K562 (cell line): ENCODE measurements around the gene PRDM16. TPM values are rescaled to one million over a fixed set of nuclear protein-coding genes. Genes with fewer than 3 reads are reported as not detected.

Source experiments
- ATAC-seq: fragments of 200-7000 bp; cut with Tn5 transposase; 3 replicates; pipeline ENCODE4 v1.9.1; 2020; ENCODE audit warnings: moderate library complexity
- BruUV-seq: library from RNA; stranded (reverse); fragments of 400-500 nt; replicated peaks from 2 replicates; lab custom pipeline; 2021; lab: Mats Ljungman, UMichigan
- CTCF ChIA-PET: fragments of 300-600 bp; formaldehyde crosslinking; extraction: SDS; loops from one replicate; lab custom pipeline; 2021; ENCODE audit warnings: low intra/inter-chr PET ratio; lab: Yijun Ruan, JAX
- POLR2A ChIA-PET: fragments of 300-600, 350-650 bp; sonication (Branson Sonifier 250); formaldehyde crosslinking; extraction: SDS; loops from one replicate; lab custom pipeline; 2021; ENCODE audit warnings: antibody characterized with exemption, inconsistent platforms; lab: Yijun Ruan, JAX
- DNase-seq, 4 experiments: peaks; one replicate each; pipeline versions ENCODE4 v3.0.0 to v3.0.0-alpha.2; 2011 to 2018; ENCODE audit warnings: low spot score in 3 of 4, mixed read lengths in 3 of 4; ENCODE audit errors: extremely low read depth in 1 of 4
- FAIRE-seq: peaks from 2 replicates; lab custom pipeline; 2011; peaks lifted over from hg19 to GRCh38; lab: Jason Lieb, UNC
- H2AFZ ChIP-seq: 2 replicates; pipeline ENCODE4 v1.6.0; 2011; ENCODE audit warnings: low read depth, low read length, control low read depth, inconsistent platforms
- H3K27ac ChIP-seq: fragments of 200-600 bp; 3 replicates; pipeline ENCODE4 v1.8.0; 2011; ENCODE audit warnings: low read depth, mild to moderate bottlenecking, control low read depth, inconsistent platforms, low read length, moderate library complexity, mixed read lengths; ENCODE audit errors: extremely low read depth
- H3K27me3 ChIP-seq, 2 experiments: fragments of 300-600 bp in 1 of 2; 2 replicates in 1 of 2; 3 replicates in 1 of 2; pipeline versions ENCODE4 v1.6.0 to v1.8.0; 2011; ENCODE audit warnings: inconsistent platforms in 2 of 2, low read length in 2 of 2, mild to moderate bottlenecking in 1 of 2, mixed read lengths in 1 of 2, moderate library complexity in 1 of 2; ENCODE audit not compliant: control insufficient read depth in 2 of 2, insufficient read depth in 2 of 2
- H3K36me3 ChIP-seq: fragments of 300-600 bp; 3 replicates; pipeline ENCODE4 v1.8.0; 2011; ENCODE audit warnings: mild to moderate bottlenecking, low read length, inconsistent platforms; ENCODE audit not compliant: control insufficient read depth, insufficient read depth
- H3K4me1 ChIP-seq, 2 experiments: fragments of 200-600 bp in 1 of 2; replicated peaks in 1 of 2; 2 replicates in 1 of 2; 3 replicates in 1 of 2; pipeline versions ENCODE4 v1.5.1 to v1.8.0; 2011; ENCODE audit warnings: inconsistent platforms in 2 of 2, low read length in 2 of 2, mild to moderate bottlenecking in 1 of 2, mixed read lengths in 1 of 2, moderate library complexity in 1 of 2; ENCODE audit not compliant: control insufficient read depth in 2 of 2, insufficient read depth in 2 of 2
- H3K4me2 ChIP-seq: 2 replicates; pipeline ENCODE4 v1.6.1; 2011; ENCODE audit warnings: low read length, control low read depth, inconsistent platforms, mixed read lengths; ENCODE audit not compliant: insufficient read depth
- H3K4me3 ChIP-seq: fragments of 200-600 bp; sonication (generic), shearing (Covaris generic); 2 replicates; pipeline ENCODE4 v1.5.1; 2016; ENCODE audit warnings: control low read depth, inconsistent platforms
- H3K79me2 ChIP-seq: fragments of 200-600 bp; 3 replicates; pipeline ENCODE4 v1.8.0; 2011; ENCODE audit warnings: low read length, inconsistent platforms; ENCODE audit not compliant: control insufficient read depth, insufficient read depth
- H3K9ac ChIP-seq, 2 experiments: 2 replicates each; pipeline versions ENCODE4 v1.6.0 to v1.6.1; 2011; ENCODE audit warnings: low read depth in 2 of 2, low read length in 2 of 2, control low read depth in 1 of 2, inconsistent platforms in 1 of 2, mild to moderate bottlenecking in 1 of 2, mixed read lengths in 1 of 2; ENCODE audit not compliant: insufficient read depth in 1 of 2
- H3K9me1 ChIP-seq: one replicate; pipeline ENCODE4 v1.6.0; 2011; ENCODE audit warnings: inconsistent platforms, mild to moderate bottlenecking, low read length, moderate library complexity; ENCODE audit not compliant: control insufficient read depth, insufficient read depth
- H3K9me3 ChIP-seq: replicated peaks from 2 replicates; pipeline ENCODE4 v1.5.1; 2011; ENCODE audit warnings: low read depth, low read length, inconsistent platforms; ENCODE audit not compliant: control insufficient read depth, insufficient read depth
- H4K20me1 ChIP-seq: replicated peaks from 2 replicates; pipeline ENCODE4 v1.6.1; 2011; ENCODE audit warnings: low read length, inconsistent platforms, mixed read lengths; ENCODE audit not compliant: control insufficient read depth, insufficient read depth
- ESRRB ChIP-seq: fragments of 250-450 bp; sonication (Bioruptor Pico); IDR thresholded peaks from 2 replicates; pipeline ENCODE4 v1.5.0; 2020; ENCODE audit warnings: mild to moderate bottlenecking, moderate library complexity, borderline replicate concordance
- HLTF ChIP-seq: fragments of 450-650 bp; IDR thresholded peaks from 2 replicates; pipeline ENCODE4 v1.6.1; 2016
- MXI1 ChIP-seq: IDR thresholded peaks from 2 replicates; pipeline ENCODE4 v1.6.1; 2011; ENCODE audit warnings: low read depth, mild to moderate bottlenecking, improper control_type of control experiment, low read length
- ZBTB1 ChIP-seq: sonication (generic); formaldehyde crosslinking; IDR thresholded peaks from 2 replicates; pipeline ENCODE4 v1.8.1; 2023; ENCODE audit warnings: missing genetic modification reagents, low read depth, mild to moderate bottlenecking, borderline replicate concordance
- WGBS: fragments of 100-300 bp; shearing (Covaris generic); methylation state at CpG from one replicate; pipeline ENCODE4 v1.1.6; 2016; ENCODE audit warnings: low coverage, mixed read lengths; ENCODE audit not compliant: insufficient coverage; ENCODE audit errors: missing lambda C conversion rate; 5-methylcytosine and 5-hydroxymethylcytosine counted together
- in situ Hi-C: fragments of 300-500 bp; cut with MboI; formaldehyde crosslinking; loops from 4 replicates; pipeline ENCODE4 v1.15.0; 2018; ENCODE audit warnings: inconsistent platforms, mixed read lengths
- intact Hi-C: fragments of 100-400 bp; cut with micrococcal nuclease; formaldehyde crosslinking; loops from 2 replicates; pipeline ENCODE4 v1.14.2; 2022
- polyA plus RNA-seq, 8 experiments: library from polyadenylated mRNA; depleted of rRNA in 4 of 8; stranded (reverse) in 5 of 8; unstranded in 3 of 8; fragments of >200 nt; fragmentation: Nextera tagmentation in 2 of 8; fragmentation: Illumina TruSeq in 1 of 8; extraction: Ambion mirVana in 2 of 8; extraction: Trizol in 1 of 8; gene quantifications; 2 replicates each; pipeline versions ENCODE4 v1.2.1 to v1.2.3, GENCODE V29; 2011 to 2014; ENCODE audit warnings: inconsistent platforms in 1 of 8, missing spikeins in 1 of 8
- total RNA-seq, 7 experiments: library from RNA; depleted of rRNA in 6 of 7; stranded (reverse); fragments of >200 nt in 6 of 7; fragmentation: Illumina TruSeq in 2 of 7; extraction: Trizol in 2 of 7; gene quantifications; 2 replicates each; pipeline versions ENCODE4 v1.2.1 to v1.2.3, GENCODE V29; 2011 to 2021; ENCODE audit warnings: low replicate concordance in 1 of 7
- TF ChIP-seq, protein P1 (sequence below): sonication (generic); formaldehyde crosslinking; IDR thresholded peaks from 2 replicates; pipeline ENCODE4 v1.8.0; 2022; ENCODE audit warnings: mild to moderate bottlenecking, missing genetic modification reagents

Gene PRDM16
- total and polyA plus RNA-seq, 9 of the 15 experiments (the other 6 are each of a cell fraction or from before 2014, with no cell fraction given), result 0.10 to 0.27 TPM; not detected in 7

DNA sequence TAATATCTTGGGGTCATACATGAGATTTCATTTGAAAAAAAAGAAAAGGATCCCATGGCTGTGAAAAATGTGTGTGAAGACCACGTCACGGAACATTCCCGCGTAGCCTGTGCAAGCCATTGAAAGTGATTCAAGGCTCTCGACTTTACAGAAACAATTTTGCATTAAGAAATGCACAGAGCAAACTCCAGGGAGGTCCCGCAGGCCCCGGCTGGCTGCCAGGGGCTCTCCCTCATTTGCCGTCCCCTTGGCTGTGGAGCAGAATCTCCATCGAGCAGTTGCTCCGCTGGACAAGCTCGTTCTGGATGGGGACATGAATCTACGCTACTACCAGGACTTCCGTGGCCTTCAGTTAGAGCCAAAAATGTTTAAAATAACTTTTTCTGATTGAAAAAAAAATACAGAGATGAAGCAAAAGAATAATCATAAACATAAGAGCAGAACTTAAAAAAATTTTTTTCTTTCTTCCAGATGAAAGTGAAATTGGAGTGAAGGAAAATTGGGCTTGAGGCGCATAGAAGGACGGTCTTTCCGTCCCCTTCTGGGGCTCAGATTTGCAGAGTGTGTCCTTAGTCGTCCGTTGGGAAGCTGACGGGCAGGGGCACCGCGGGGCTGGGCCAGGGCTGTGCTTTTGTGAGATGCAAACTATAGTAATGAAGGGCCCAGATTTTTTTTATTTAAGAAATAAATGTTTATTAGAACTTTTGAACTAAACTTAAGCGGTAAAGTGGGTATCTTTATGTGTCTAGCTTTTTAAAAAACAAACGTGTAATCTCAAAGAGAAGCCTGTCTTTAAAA is 317.4 kb downstream of the PRDM16 start:
- in situ Hi-C loops, result no loop called here

More for the DNA sequence above, 317.4 kb downstream of the PRDM16 start:
- no peaks in the 10 kb centered on the region for H3K9me1 ChIP-seq
- H3K36me3 ChIP-seq, result no peaks in the 10 kb centered on the region
- TF ChIP-seq, protein P1, sequence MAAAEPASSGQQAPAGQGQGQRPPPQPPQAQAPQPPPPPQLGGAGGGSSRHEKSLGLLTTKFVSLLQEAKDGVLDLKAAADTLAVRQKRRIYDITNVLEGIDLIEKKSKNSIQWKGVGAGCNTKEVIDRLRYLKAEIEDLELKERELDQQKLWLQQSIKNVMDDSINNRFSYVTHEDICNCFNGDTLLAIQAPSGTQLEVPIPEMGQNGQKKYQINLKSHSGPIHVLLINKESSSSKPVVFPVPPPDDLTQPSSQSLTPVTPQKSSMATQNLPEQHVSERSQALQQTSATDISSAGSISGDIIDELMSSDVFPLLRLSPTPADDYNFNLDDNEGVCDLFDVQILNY, result no peak
- TF ChIP-seq MXI1, result no peak
- no peak for TF ChIP-seq ZBTB1 (CRISPR knock-in tag)
- TF ChIP-seq HLTF, result no peak
- no peak for TF ChIP-seq ESRRB (CRISPR knock-in tag)
- H3K9ac ChIP-seq, result no peak overlapping the region
- H3K4me3 ChIP-seq, result no peak overlapping the region
- H3K27me3 ChIP-seq, result peaks cover 54 to 80% of the 10 kb centered on the region in 2 experiments
- ATAC-seq (no peak), FAIRE-seq (no peak), DNase-seq (no peak)
- no TSS peak for BruUV-seq
- H2AFZ ChIP-seq, result no peak overlapping the region
- CTCF ChIA-PET, result no interaction called here
- H3K79me2 ChIP-seq, result no peaks in the 10 kb centered on the region
- 2% methylated on average over 21 of the region's 23 CpGs for WGBS
- H3K4me2 ChIP-seq, result no peak overlapping the region
- no peak overlapping the region for H3K27ac ChIP-seq
- intact Hi-C loops, result no loop called here
- peaks cover 8% of the 10 kb centered on the region for H4K20me1 ChIP-seq
- no peaks in the 10 kb centered on the region for H3K9me3 ChIP-seq
- POLR2A ChIA-PET, result interaction anchor here (1.0 kb wide), 1 partner anchor 10 kb away, joined by 3 read pairs; no protein-coding TSS in a partner anchor
- H3K4me1 ChIP-seq, result no peaks in the 10 kb centered on the region
